ENCODE results near the gene MORN1. TPM values are rescaled to one million over a fixed set of nuclear protein-coding genes. Genes with fewer than 3 reads are reported as not detected.
A peak's percentile ranks its signal among the peaks of the same experiment; 100 is the strongest.

Gene MORN1
- total RNA-seq, 1 donor from 2014 or later, result 11.8 TPM

DNA sequence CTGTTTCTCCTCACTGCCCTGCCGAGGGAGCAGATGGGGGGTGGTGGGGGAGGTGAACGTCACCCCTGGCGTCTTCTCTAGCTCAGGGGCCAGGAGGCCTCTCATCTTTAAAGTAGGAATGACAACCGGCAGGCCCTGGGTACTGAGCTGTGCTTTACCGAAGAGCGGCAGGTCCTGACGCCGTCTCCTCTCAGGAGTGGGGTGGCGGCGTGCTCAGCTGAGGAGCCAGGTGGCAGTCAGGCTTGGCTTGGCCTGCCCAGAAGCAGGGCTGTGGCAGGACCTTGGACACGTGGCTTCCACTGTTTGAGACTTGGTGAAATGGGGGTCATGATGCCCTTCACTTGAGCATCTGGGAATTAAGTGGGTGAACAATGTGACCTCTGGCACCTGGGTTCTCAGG, 3.4 kb upstream of the MORN1 start:
- no peaks in the 10 kb centered on the region for H3K9me3 ChIP-seq
- intact Hi-C loops (cut with DNase I), result no loop called here
- H3K36me3 ChIP-seq, result peaks cover 0 to 47% of the 10 kb centered on the region in 2 donors
- H3K27me3 ChIP-seq, result no peaks in the 10 kb centered on the region
- TF ChIP-seq, protein P1, sequence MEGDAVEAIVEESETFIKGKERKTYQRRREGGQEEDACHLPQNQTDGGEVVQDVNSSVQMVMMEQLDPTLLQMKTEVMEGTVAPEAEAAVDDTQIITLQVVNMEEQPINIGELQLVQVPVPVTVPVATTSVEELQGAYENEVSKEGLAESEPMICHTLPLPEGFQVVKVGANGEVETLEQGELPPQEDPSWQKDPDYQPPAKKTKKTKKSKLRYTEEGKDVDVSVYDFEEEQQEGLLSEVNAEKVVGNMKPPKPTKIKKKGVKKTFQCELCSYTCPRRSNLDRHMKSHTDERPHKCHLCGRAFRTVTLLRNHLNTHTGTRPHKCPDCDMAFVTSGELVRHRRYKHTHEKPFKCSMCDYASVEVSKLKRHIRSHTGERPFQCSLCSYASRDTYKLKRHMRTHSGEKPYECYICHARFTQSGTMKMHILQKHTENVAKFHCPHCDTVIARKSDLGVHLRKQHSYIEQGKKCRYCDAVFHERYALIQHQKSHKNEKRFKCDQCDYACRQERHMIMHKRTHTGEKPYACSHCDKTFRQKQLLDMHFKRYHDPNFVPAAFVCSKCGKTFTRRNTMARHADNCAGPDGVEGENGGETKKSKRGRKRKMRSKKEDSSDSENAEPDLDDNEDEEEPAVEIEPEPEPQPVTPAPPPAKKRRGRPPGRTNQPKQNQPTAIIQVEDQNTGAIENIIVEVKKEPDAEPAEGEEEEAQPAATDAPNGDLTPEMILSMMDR (IDR thresholded peaks at IDR 0.05), result no peak
- no peak for TF ChIP-seq POLR2A (IDR thresholded peaks at IDR 0.05)
- TF ChIP-seq POLR2AphosphoS5 (IDR thresholded peaks at IDR 0.05; ENCODE audit: insufficient read depth in 1 of 2, low read depth in 1 of 2), result no peak
- peaks cover 47% of the 10 kb centered on the region for H3K4me1 ChIP-seq
- DNase-seq (ENCODE audit: extremely low spot score in 2 of 2), result no peak
- no peak overlapping the region for H3K4me3 ChIP-seq
- no peak overlapping the region for H3K27ac ChIP-seq

DNA sequence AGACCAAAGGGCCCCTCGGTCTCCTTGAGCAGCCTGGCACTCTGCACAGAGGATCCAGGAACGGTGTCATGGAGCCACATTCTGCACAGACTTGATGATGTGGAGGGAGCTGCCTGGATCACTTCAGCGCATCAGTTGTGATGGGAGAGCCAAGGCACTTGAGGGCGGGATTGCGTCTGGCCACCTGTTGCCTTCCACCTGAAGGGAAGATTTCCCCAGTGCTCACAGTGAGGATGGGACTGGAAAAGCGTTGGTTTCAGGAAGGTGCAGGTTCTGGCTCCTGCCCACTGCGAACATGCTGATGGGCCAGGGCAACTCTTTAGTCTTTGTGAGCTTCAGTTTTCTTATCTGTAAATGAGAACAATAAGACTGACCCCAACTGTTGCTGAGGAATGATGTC, 2.9 kb upstream of the MORN1 start:
- Histone ChIP-seq H3K27me3 (no peaks in the 10 kb centered on the region), H3K27ac (no peak overlapping the region), H3K4me3 (no peak overlapping the region), H3K9me3 (no peaks in the 10 kb centered on the region), H3K4me1 (peaks cover 47% of the 10 kb centered on the region), H3K36me3 (peaks cover 0 to 42% of the 10 kb centered on the region in 2 donors)
- TF ChIP-seq POLR2A (IDR thresholded peaks at IDR 0.05) (no peak), POLR2AphosphoS5 (IDR thresholded peaks at IDR 0.05; ENCODE audit: insufficient read depth in 1 of 2, low read depth in 1 of 2) (no peak)
- TF ChIP-seq, protein P1 (IDR thresholded peaks at IDR 0.05), result no peak
- no peak for DNase-seq (ENCODE audit: extremely low spot score in 2 of 2)
- intact Hi-C loops (cut with DNase I), result no loop called here

DNA sequence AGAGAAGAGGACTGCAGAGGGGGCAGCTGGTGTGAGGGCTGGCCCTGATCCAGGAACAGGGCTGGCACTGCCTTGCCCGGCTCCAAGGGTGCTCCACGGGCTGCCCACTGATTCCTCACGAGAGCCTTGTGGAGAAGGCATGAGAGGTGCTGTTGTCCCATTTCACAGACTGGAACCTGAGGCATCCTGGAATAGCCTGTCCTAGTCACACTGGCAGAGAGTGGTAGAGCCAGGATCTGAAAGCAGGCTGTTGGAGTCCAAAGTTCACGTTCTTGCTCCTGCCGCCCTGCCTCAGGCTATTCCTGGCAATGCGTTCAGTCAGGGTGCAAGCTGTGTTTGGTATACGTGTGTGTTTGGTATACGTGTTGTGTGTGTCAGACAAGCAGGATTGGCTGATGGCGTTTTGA, 2.1 kb upstream of the MORN1 start:
- intact Hi-C loops (cut with DNase I), result no loop called here
- no peak overlapping the region for H3K4me3 ChIP-seq
- H3K27ac ChIP-seq, result no peak overlapping the region

DNA sequence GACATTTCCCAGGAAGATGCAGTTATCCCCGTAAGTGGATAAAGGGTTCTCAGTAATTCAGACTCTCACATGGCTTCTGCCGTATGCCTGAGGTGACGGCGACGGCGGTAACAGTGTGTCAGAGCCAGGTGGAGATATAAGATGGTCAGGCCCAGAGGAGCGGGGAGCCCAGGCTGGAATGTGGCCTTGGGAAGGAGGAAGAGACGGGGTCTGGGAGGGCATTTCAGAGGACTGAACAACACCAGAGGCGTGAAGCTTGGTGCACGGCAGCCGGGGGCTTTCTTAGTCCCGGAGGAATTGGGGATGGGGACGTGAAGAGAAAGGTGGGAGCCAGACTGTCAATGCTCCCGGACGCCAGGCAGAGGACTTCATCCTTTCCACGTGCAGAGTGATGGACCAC, 1.3 kb upstream of the MORN1 start:
- H3K9me3 ChIP-seq, result no peaks in the 10 kb centered on the region
- H3K4me3 ChIP-seq, result peak overlapping the region; percentile 84 to 99
- H3K27me3 ChIP-seq, result no peaks in the 10 kb centered on the region
- DNase-seq (ENCODE audit: extremely low spot score in 2 of 2), result no peak
- TF ChIP-seq, protein P1 (IDR thresholded peaks at IDR 0.05), result no peak
- peaks cover 0 to 30% of the 10 kb centered on the region in 2 donors for H3K36me3 ChIP-seq
- H3K27ac ChIP-seq, result peak overlapping the region; percentile 86
- H3K4me1 ChIP-seq, result peaks cover 47% of the 10 kb centered on the region
- intact Hi-C loops (cut with DNase I), result no loop called here

More for the DNA sequence above, 2.1 kb upstream of the MORN1 start:
- DNase-seq (ENCODE audit: extremely low spot score in 2 of 2), result no peak
- peaks cover 0 to 37% of the 10 kb centered on the region in 2 donors for H3K36me3 ChIP-seq
- peaks cover 47% of the 10 kb centered on the region for H3K4me1 ChIP-seq
- H3K9me3 ChIP-seq, result no peaks in the 10 kb centered on the region
- TF ChIP-seq POLR2A (IDR thresholded peaks at IDR 0.05) (no peak), POLR2AphosphoS5 (IDR thresholded peaks at IDR 0.05; ENCODE audit: insufficient read depth in 1 of 2, low read depth in 1 of 2) (no peak)
- TF ChIP-seq, protein P1 (IDR thresholded peaks at IDR 0.05), result no peak
- H3K27me3 ChIP-seq, result no peaks in the 10 kb centered on the region

DNA sequence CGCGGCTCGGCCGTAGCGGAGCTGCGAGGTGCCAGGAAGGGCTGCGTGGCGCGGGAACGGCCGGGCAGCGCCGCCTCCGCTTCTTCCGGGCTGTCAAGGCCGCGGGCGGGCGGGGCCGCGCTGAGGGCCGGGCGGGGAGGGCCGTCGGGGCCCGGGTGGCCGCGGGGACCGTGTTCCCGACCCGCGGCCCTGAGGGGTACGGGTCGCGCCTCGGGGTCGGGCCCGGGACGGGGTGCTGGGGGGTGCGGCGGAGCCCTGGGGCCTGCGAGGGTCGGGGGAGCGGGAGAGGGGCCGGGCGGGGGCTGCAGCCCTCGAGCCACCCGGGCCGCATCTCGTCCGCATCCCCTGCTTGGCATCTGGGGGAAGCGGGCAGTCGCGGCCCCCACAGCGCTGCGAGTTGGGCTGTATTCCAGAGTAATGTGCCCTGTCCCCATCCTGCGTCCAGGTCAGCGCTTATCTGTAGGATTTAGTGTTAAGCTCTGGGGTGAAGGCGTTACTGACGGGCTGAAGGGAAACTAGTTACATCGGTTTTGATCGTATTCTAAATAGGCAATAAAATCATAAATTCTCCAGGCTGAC, 666 bp upstream of the MORN1 start:
- intact Hi-C loops (cut with DNase I), result no loop called here
- peak overlapping the region; percentile 84 to 99 for H3K4me3 ChIP-seq
- no peaks in the 10 kb centered on the region for H3K27me3 ChIP-seq
- DNase-seq (ENCODE audit: extremely low spot score in 2 of 2), result no peak
- TF ChIP-seq POLR2A (IDR thresholded peaks at IDR 0.05) (no peak), POLR2AphosphoS5 (IDR thresholded peaks at IDR 0.05; ENCODE audit: insufficient read depth in 1 of 2, low read depth in 1 of 2) (no peak)
- TF ChIP-seq, protein P1 (IDR thresholded peaks at IDR 0.05), result no peak
- peak overlapping the region; percentile 86 for H3K27ac ChIP-seq
- no peaks in the 10 kb centered on the region for H3K9me3 ChIP-seq
- peaks cover 47% of the 10 kb centered on the region for H3K4me1 ChIP-seq
- H3K36me3 ChIP-seq, result peaks cover 0 to 24% of the 10 kb centered on the region in 2 donors
